ES-I3 (cell line): Measurements from ENCODE around the gene SLC7A4.
"Not testable (repeated sequence)": the region's sequence is repeated elsewhere in the genome, so short reads cannot be mapped to it uniquely, and the experiment has no call there.

Experiments used
- H3K36me3 ChIP-seq: 2 replicates; pipeline ENCODE4 v1.6.1; 2013; ENCODE audit warnings: mild to moderate bottlenecking, low read length, control low read depth, moderate library complexity; ENCODE audit not compliant: insufficient read depth
- H3K4me1 ChIP-seq: 2 replicates; pipeline ENCODE4 v1.6.1; 2013; ENCODE audit warnings: mild to moderate bottlenecking, control low read depth, low read length; ENCODE audit not compliant: insufficient read depth
- H3K9ac ChIP-seq: 2 replicates; pipeline ENCODE4 v1.6.1; 2013; ENCODE audit warnings: low read depth, mild to moderate bottlenecking, low read length, moderate library complexity
- H3K9me3 ChIP-seq: 2 replicates; pipeline ENCODE4 v1.6.1; 2013; ENCODE audit warnings: mild to moderate bottlenecking, low read length, moderate library complexity; ENCODE audit not compliant: control insufficient read depth, insufficient read depth

Gene SLC7A4

DNA sequence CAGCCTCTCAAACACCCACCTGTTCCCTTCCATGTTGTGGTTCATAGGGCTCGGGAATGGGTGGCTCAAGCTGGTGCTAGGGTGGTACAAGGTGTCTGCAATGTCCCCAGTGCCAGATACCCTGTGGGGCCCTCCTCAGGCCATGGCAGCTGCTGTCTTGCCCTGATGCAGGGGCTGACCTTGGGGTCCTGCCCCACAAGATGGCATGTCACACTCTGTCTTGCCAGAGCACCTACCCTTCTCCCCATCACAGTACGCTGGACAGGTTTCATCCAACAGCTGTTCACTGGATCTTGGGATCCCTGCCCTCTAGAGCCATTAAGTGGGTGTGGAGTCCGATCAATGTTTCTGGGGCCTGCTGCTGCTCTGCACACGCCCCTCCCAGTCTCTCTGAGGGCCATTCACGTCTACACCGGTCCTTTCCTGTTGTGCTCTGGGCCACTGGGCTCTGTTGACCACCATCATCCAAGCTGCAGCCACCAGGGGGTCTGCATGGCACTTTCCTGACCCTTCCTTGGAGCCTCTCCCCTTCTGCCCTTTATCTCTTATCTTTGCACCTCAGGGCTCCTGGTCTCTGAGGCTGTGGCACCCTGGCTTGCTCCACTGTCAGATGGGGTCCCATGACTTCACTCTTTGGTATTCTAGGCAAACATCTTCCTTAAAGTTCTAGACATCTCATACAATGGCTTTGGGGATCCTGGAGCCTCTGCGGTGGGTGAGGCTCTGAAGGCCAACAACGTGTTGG lies 20.5 kb upstream of the SLC7A4 start:
- Histone ChIP-seq H3K9ac (no peak overlapping the region), H3K4me1 (peaks cover 31% of the 10 kb centered on the region), H3K9me3 (no peaks in the 10 kb centered on the region), H3K36me3 (no peaks in the 10 kb centered on the region)

DNA sequence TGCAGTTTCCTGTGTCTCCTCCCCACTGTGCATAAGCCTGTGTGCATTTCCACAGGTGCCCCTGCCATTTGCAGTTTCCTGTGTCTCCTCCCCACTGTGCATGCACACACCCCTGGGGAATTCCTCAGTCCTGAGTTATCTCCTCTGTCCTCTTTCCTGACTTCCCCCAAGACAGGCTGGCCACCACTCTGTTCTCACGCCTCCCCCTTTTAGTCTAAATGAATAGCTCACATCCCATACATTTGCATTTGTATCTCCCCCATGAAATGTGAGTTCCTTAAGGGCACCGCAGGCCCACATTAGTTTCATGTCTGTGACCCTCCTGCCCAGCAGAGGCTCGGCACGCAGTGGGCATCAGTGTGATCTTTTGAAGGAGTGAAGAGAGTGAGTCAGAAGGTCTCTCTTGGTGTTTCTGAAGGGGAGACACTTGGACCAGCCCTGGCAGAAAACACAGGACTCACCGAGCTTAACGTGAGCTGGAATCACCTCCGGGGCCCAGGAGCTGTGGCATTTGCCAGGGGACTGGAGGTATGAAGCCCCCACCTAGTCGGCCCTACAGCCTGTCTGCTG lies 19.6 kb upstream of the SLC7A4 start:
- no peaks in the 10 kb centered on the region for H3K36me3 ChIP-seq
- H3K9me3 ChIP-seq, result no peaks in the 10 kb centered on the region
- H3K4me1 ChIP-seq, result peaks cover 30% of the 10 kb centered on the region
- no peak overlapping the region for H3K9ac ChIP-seq

DNA sequence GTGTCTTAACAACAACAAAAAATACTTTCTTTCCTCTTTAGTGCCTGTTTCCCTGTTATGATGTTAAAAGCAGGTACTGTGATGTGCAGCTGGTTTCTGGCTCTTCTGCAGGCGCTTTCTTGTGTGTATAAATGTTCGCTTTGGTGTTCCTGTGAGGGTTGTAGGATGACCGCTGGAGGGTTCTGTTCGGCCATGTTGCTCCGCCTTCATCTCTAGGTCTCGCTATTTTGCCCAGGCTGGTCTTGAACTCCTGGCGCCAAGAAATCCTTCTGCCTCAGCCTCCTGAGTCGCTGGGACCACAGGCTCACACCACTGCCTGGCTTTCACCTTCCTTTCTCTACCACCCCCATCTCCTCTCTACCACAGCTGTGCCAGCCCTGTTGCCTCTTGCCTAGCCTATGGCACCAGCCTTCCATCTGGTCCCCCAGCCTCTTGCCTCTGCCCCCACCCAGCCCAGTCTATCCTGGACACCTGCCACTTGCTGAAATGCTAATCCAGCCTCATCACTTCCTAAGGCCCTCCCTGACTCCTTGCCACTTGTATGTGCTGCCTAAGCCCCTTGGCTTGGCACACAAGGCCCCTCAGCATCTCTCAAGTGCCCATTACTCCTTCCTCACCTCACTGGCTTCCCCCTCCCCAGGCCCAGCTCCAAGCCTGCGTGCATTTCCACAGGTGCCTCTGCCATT lies 18.9 kb upstream of the SLC7A4 start:
- Histone ChIP-seq H3K9ac (no peak overlapping the region), H3K9me3 (no peaks in the 10 kb centered on the region), H3K36me3 (no peaks in the 10 kb centered on the region), H3K4me1 (peaks cover 24% of the 10 kb centered on the region)

DNA sequence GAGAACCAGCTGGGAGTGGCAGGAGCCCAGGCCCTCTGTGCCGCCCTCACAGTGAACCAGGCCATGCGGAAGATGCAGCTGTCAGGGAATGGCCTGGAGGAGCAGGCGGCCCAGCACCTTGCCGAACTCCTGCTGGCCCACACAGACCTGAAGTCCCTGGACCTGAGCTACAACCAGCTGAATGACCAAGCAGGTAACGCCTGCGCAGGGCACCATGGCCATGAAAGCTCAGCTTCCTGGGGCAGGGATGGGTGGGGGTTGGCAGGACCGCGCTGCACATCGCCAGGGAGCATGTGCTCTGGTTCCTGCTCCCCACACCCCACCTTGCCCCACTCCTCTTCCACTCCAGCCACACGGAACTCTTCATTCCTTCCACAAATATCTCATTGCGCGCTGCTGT lies 16.6 kb upstream of the SLC7A4 start:
- not testable (repeated sequence) for H3K36me3 ChIP-seq, H3K9me3 ChIP-seq, H3K9ac ChIP-seq
- peaks cover 24% of the 10 kb centered on the region for H3K4me1 ChIP-seq

DNA sequence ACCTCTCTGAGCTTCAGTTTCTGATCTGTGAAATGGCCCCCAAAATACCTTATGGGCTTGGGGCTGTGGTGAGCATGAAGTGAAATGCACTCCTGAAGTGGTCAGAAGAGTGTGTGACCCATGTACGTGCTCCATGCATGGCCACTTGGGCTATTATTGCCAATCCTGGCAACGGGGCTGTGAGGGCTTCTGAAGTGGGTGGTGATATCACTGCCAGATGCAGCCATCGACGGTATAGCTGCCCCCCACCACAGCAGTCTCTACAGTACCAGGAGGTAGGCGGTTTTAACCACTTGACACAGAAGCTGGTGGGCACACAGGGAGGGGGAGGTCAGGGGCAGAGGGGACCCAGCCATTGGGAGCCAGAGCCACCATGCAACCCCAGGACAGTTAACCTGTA lies 16.1 kb upstream of the SLC7A4 start:
- H3K9me3 ChIP-seq, H3K9ac ChIP-seq, H3K36me3 ChIP-seq: not testable (repeated sequence)
- H3K4me1 ChIP-seq, result peaks cover 24% of the 10 kb centered on the region

DNA sequence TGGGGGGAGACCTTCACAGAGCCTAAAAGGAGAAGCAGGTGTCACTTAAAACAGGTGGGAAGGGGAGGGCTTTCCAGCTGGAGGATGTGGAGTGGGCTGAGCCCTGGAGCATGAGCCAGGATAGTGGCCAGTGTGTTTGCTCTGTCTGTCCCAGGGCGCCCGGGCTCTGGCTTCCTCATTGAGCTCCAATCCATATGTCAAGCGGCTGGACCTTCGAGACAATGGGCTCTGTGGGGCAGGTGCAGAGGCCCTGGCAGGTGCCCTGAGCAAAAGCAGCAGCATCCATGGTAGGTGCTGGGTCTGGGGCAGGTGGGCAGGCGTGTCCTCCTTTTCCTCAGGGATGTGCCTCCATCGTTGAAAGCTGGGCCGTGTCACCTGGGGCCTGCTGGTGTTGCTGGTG lies 15.4 kb upstream of the SLC7A4 start:
- no peaks in the 10 kb centered on the region for H3K36me3 ChIP-seq
- no peak overlapping the region for H3K9ac ChIP-seq
- H3K4me1 ChIP-seq, result peaks cover 24% of the 10 kb centered on the region
- no peaks in the 10 kb centered on the region for H3K9me3 ChIP-seq

DNA sequence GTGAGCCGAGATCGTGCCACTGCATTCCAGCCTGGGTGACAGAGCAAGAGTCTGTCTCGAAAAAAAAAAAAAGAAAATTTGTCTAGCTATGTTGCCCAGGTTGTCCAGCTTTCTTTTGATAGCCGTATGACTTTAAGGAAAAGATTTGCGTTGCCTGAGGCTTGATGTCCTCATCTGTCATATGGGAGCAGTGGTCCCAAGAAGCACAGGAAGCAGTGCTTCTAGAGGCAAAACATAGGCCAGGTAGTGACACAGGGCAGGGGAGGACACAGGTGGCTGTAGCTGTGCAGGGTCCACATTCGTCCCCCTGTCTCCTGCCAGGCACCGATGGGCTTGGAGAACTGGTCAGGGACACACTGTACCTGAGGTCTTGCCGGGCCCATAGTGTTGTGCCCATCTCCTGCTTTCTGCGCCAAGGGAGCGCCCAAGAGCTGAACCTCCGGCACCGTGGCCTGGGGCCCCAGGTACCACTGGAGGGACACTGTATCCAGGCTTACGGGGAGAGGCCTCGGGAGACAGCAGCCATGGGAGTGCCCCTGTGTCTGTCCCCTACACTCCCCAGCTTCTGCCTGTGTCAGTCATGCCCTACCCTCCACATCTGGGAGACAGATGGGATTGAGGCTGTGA lies 14.8 kb upstream of the SLC7A4 start:
- no peaks in the 10 kb centered on the region for H3K36me3 ChIP-seq
- peaks cover 24% of the 10 kb centered on the region for H3K4me1 ChIP-seq
- no peaks in the 10 kb centered on the region for H3K9me3 ChIP-seq
- H3K9ac ChIP-seq, result no peak overlapping the region

DNA sequence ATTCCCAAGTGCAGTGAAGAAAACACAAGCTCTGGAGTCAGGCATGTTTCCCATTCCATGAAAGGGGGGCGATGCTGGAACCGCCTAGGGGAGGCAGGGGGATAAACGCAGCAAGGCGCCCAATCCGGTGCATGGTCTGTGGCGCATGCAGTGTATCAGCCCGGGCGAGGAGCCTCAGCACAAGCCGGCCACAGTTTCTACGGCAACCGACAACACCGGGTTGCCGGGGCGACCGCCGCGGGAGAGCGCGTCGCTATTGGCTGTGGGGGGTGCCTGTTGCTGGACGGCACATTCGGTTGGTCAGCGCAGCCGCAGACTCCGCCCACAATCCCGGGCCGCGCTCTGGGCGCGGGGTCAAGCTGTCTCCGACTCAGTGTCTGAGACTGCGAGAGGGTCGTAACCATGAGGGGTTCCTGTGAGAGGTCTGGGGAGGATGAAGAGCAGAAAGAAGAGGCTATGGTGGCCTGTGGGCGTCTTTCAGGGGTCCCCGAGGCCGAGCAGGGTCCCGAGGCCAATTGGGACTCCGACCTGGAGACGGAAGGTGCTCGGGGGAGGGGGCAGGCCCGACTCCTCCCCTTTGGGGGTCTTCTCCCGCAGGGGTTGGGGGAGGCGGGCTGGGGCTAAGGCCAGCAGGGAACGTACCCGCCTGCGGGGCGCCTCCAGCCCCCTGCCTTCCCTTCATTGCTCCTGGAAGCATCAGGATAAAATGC lies 13.4 kb upstream of the SLC7A4 start, which contains the start of gene LRRC74B:
TSS of gene LRRC74B (plus strand) at position 362 of the 710 bp plus-strand sequence. CDS start at position 403, 41 bp downstream.
- no peaks in the 10 kb centered on the region for H3K36me3 ChIP-seq
- H3K9ac ChIP-seq, result peak within 1 kb of the TSS; percentile 70; the same call in 1 of the 2 replicates
- H3K4me1 ChIP-seq, result peaks cover 11% of the 10 kb centered on the region; the same call in 1 of the 2 replicates
- H3K9me3 ChIP-seq, result no peaks in the 10 kb centered on the region

DNA sequence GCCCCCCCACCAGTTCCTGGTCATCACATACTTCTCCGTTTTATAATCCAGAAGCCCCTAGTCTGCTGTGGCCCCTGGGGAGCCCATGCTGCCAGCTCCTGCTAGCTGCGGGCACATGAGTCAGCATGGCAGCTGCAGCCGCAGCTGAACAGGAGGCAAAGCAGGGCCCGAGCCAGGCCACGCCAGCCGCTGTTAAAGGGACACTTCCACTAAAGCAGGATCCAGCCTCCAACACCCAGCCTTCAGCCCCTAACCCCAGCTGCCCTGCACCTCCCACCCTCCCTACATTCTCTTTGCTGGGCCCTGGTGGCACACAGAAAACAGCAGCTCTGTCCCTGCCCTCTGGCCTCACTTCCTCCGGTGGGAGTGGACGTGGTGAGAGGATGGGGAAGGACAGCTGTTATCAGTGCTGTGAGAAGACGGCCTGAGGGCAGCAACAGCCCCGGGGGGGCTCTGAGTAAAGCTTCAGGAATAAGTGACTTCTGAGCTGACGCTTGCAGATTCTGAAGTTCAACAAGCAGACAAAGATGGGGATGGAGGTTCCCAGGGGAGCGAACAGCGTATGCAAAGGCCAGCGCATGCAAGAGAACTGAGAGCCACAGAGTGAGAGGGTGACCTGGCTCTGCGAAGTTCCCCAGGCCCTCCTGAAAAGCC lies 12.7 kb upstream of the SLC7A4 start:
- Histone ChIP-seq H3K9me3 (no peaks in the 10 kb centered on the region), H3K36me3 (no peaks in the 10 kb centered on the region), H3K9ac (peak overlapping the region; percentile 29; the same call in 1 of the 2 replicates), H3K4me1 (peaks cover 11% of the 10 kb centered on the region; the same call in 1 of the 2 replicates)

DNA sequence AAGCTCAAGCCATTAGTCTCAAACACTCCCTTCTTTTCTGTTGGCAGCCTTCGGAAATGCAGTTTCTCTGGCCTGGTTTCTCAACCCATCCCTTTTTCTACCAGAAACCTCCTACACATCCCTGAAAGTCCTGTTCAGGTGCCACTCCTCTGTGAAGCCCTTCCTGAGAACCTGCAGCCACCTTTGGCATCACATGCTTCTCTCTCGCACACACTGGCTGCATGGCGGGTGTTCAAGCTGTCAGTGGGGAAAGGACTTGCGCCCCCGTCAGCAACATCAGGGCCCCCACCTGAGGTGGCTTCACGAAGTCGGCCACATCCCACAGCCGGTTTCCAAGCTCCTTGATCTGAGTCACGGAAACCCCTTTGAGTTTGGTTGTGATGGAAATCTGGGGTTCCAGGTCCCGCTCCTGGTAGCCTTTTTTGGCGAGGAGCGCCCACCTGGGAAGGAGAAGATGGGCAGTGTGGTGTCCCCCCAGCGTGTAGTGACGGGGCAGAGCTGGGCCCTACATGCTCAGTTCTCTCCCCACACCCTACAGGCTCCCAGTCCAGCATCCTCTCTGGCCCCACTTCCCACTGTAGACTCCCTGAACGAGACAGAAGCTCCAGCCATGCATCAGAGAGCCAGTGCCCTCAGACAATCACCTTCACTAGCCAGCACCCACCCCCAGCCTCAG lies 11.6 kb upstream of the SLC7A4 start:
- H3K9me3 ChIP-seq, result no peaks in the 10 kb centered on the region
- H3K36me3 ChIP-seq, result no peaks in the 10 kb centered on the region
- H3K9ac ChIP-seq, result no peak overlapping the region
- peaks cover 11% of the 10 kb centered on the region; the same call in 1 of the 2 replicates for H3K4me1 ChIP-seq

DNA sequence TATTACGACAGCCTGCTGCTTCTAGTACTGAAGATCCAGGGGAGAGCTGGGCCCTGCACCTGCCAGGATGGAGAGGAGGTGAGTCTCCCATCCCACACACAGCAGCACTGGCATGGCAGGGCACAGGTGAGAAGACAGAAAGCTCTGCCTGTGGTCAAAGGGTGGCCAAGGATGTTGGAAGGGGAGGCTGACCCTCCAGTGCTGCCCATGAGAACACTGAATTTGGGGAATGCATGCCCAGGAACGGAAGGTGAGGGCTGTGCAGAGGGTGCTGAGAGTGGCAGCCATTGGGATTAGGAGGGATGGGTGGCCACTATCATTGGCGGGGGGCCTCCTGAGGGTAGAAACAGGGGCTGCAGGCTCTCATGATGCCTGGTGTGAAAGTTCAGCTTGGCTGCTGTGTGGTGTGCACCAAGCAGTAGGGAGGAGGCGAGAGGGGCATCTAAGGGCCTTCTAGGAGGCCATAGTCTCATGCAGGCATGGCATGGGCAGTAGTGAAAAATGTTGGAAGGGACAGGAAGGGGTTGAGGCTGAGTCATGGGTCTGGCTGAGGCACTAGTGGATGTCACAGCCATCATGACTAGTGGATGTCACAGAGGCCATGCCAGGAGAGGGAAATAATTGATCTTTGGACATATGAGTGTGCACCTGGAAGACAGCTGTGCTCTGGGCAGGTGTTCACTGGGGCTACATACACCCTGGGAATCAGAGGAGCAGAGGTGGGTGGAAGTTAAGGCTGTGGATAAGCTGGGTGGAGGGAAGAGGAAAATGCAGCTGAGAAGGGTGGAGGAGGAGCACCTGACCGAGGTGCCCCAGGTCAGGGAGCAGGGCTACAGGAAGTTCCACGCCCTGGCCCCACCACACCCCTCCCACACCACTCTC lies 10.9 kb upstream of the SLC7A4 start:
- Histone ChIP-seq H3K36me3 (no peaks in the 10 kb centered on the region), H3K9ac (no peak overlapping the region), H3K9me3 (no peaks in the 10 kb centered on the region), H3K4me1 (peaks cover 11% of the 10 kb centered on the region; the same call in 1 of the 2 replicates)

DNA sequence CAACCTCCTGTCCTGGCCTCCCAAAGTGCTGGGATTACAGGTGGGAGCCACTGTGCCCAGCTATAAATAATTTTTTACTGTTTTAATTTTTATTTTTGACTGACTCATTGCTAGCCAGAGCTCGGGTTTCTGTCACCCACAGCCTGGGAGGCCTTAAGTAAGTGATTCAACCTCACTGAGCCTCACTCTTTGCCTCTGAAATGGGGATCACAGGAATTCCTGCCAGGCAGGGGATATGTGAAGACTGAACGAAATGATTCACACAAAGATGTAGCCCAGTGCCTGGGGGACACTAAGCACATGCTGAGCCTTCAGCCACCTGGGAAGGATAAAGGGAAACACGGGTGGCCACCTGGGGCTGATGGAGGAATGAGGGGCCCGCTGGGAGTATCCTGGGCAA lies 9.6 kb upstream of the SLC7A4 start:
- H3K9me3 ChIP-seq, result no peaks in the 10 kb centered on the region
- peaks cover 11% of the 10 kb centered on the region; the same call in 1 of the 2 replicates for H3K4me1 ChIP-seq
- H3K36me3 ChIP-seq, result no peaks in the 10 kb centered on the region
- no peak overlapping the region for H3K9ac ChIP-seq
